HCT116 (cell line): ENCODE measurements around the gene SRGAP1. TPM values are rescaled to one million over a fixed set of nuclear protein-coding genes. Genes with fewer than 3 reads are reported as not detected.

ENCODE experiments used
- ATAC-seq: fragments of 200-7000 bp; cut with Tn5 transposase; 2 replicates; pipeline ENCODE4 v1.9.1; 2020; ENCODE audit warnings: mild to moderate bottlenecking, moderate library complexity
- BruUV-seq: library from RNA; stranded (reverse); fragments of 400-500 nt; replicated peaks from 2 replicates; lab custom pipeline; 2021; lab: Mats Ljungman, UMichigan
- CTCF ChIA-PET: fragments of 300-600 bp; sonication (Branson Sonifier 250); formaldehyde crosslinking; loops from one replicate; lab custom pipeline; 2021; ENCODE audit warnings: antibody characterized with exemption; lab: Charles Lee
- POLR2A ChIA-PET: fragments of 300-600, 350-600 bp; sonication (Branson Sonifier 250); formaldehyde crosslinking; loops from one replicate; lab custom pipeline; 2021; ENCODE audit warnings: antibody characterized with exemption; lab: Charles Lee
- RAD21 ChIA-PET, 2 experiments: fragments of 300-600 bp; sonication (Branson Sonifier 250); formaldehyde crosslinking; loops; one replicate each; lab custom pipeline; 2023; ENCODE audit warnings: low total read pairs in 2 of 2; ENCODE audit not compliant: uncharacterized antibody in 2 of 2, unreplicated experiment in 2 of 2, low non-redundant PET in 1 of 2; lab: Charles Lee
- DNase-seq: peaks from one replicate; pipeline ENCODE4 v3.0.0-alpha.2; 2010; ENCODE audit warnings: low read depth, low spot score
- H2AFZ ChIP-seq: fragments of 200-600 bp; shearing (Covaris generic), sonication (generic); 2 replicates; pipeline ENCODE4 v1.6.1; 2017; ENCODE audit warnings: low read depth, mixed run types, mixed read lengths, antibody characterized with exemption, low read length; ENCODE audit not compliant: poor library complexity, severe bottlenecking
- H3K27ac ChIP-seq: 2 replicates; pipeline ENCODE4 v1.5.1; 2012; ENCODE audit warnings: low read depth, low read length
- H3K27me3 ChIP-seq: fragments of 200-600 bp; sonication (generic); 2 replicates; pipeline ENCODE4 v1.6.1; 2016; ENCODE audit warnings: mixed run types, low read length, mixed read lengths; ENCODE audit not compliant: insufficient read depth
- H3K36me3 ChIP-seq, 2 experiments: fragments of 200-500 bp in 1 of 2; fragments of 200-600 bp in 1 of 2; sonication (Bioruptor generic) in 1 of 2; sonication (generic) in 1 of 2; 2 replicates each; pipeline versions ENCODE4 v1.5.1 to v1.6.1; 2014 to 2016; ENCODE audit warnings: low read length in 2 of 2, inconsistent platforms in 1 of 2, mixed read lengths in 1 of 2, mixed run types in 1 of 2; ENCODE audit not compliant: insufficient read depth in 2 of 2, control insufficient read depth in 1 of 2
- H3K4me1 ChIP-seq, 2 experiments: fragments of 200-600 bp in 1 of 2; sonication (generic) in 1 of 2; 2 replicates each; pipeline versions ENCODE4 v1.5.1 to v1.6.1; 2012 to 2017; ENCODE audit warnings: low read length in 2 of 2, inconsistent platforms in 1 of 2, mild to moderate bottlenecking in 1 of 2, mixed read lengths in 1 of 2, mixed run types in 1 of 2, moderate library complexity in 1 of 2; ENCODE audit not compliant: insufficient read depth in 2 of 2, control insufficient read depth in 1 of 2
- H3K4me2 ChIP-seq: fragments of 200-600 bp; sonication (generic); 2 replicates; pipeline ENCODE4 v1.6.1; 2017; ENCODE audit warnings: mixed run types, low read length, mixed read lengths
- H3K4me3 ChIP-seq, 2 experiments: fragments of 200-600 bp in 1 of 2; sonication (generic) in 1 of 2; replicated peaks in 1 of 2; 2 replicates each; pipeline ENCODE4 v1.5.1; 2011 to 2016; ENCODE audit warnings: low read length in 2 of 2, control low read depth in 1 of 2, low read depth in 1 of 2, mild to moderate bottlenecking in 1 of 2, mixed read lengths in 1 of 2, mixed run types in 1 of 2
- H3K79me2 ChIP-seq: fragments of 200-600 bp; sonication (generic); 2 replicates; pipeline ENCODE4 v1.6.1; 2017; ENCODE audit warnings: mild to moderate bottlenecking, mixed run types, low read length, moderate library complexity, mixed read lengths; ENCODE audit not compliant: insufficient read depth
- H3K9ac ChIP-seq: fragments of 200-600 bp; sonication (generic); 2 replicates; pipeline ENCODE4 v1.6.1; 2016; ENCODE audit warnings: low read length, mixed read lengths
- H3K9me2 ChIP-seq: fragments of 200-600 bp; sonication (generic), shearing (Covaris generic); 2 replicates; pipeline ENCODE4 v1.6.1; 2017; ENCODE audit warnings: mixed run types, mild to moderate bottlenecking, moderate library complexity; ENCODE audit not compliant: insufficient read depth
- H3K9me3 ChIP-seq, 2 experiments: fragments of 200-500 bp in 1 of 2; fragments of 200-600 bp in 1 of 2; sonication (Bioruptor generic) in 1 of 2; sonication (generic) in 1 of 2; 2 replicates each; pipeline ENCODE4 v1.6.1; 2014 to 2017; ENCODE audit warnings: low read length in 2 of 2, mixed read lengths in 2 of 2, inconsistent platforms in 1 of 2, low read depth in 1 of 2, mild to moderate bottlenecking in 1 of 2, mixed run types in 1 of 2, moderate library complexity in 1 of 2; ENCODE audit not compliant: control insufficient read depth in 1 of 2, insufficient read depth in 1 of 2
- H4K20me1 ChIP-seq: fragments of 200-600 bp; sonication (generic), shearing (Covaris generic); 2 replicates; pipeline ENCODE4 v1.6.1; 2017; ENCODE audit warnings: mixed run types, mild to moderate bottlenecking, moderate library complexity; ENCODE audit not compliant: insufficient read depth
- ATF3 ChIP-seq: IDR thresholded peaks from 2 replicates; pipeline ENCODE4 v1.6.1; 2012
- CBX3 ChIP-seq: IDR thresholded peaks from 2 replicates; pipeline ENCODE4 v1.6.1; 2012; ENCODE audit warnings: low read depth
- CEBPB ChIP-seq: IDR thresholded peaks from 2 replicates; pipeline ENCODE4 v1.6.1; 2012; ENCODE audit warnings: low read depth
- CTCF ChIP-seq, 3 experiments: fragments of 200-600 bp in 1 of 3; sonication (generic) in 1 of 3; IDR thresholded peaks in 2 of 3; conservative IDR thresholded peaks in 1 of 3; 2 replicates each; pipeline ENCODE4 v1.5.1; 2012 to 2017; ENCODE audit warnings: low read depth in 2 of 3, low read length in 2 of 3, antibody characterized with exemption in 1 of 3, borderline replicate concordance in 1 of 3, control low read depth in 1 of 3, mild to moderate bottlenecking in 1 of 3, mixed read lengths in 1 of 3, mixed run types in 1 of 3, moderate library complexity in 1 of 3; ENCODE audit not compliant: insufficient read depth in 1 of 3
- EGR1 ChIP-seq: IDR thresholded peaks from 2 replicates; pipeline ENCODE4 v1.6.1; 2012; ENCODE audit warnings: low read depth
- ELF1 ChIP-seq: IDR thresholded peaks from 2 replicates; pipeline ENCODE4 v1.6.1; 2012; ENCODE audit warnings: low read depth, borderline replicate concordance
- EZH2 ChIP-seq: fragments of 200-600 bp; sonication (generic); IDR thresholded peaks from 2 replicates; pipeline ENCODE4 v1.6.1; 2017; ENCODE audit warnings: antibody characterized with exemption, mixed run types
- FOSL1 ChIP-seq: IDR thresholded peaks from 2 replicates; pipeline ENCODE4 v1.6.1; 2012; ENCODE audit warnings: low read depth
- JUND ChIP-seq: IDR thresholded peaks from 2 replicates; pipeline ENCODE4 v1.6.1; 2012
- MAX ChIP-seq: IDR thresholded peaks from 2 replicates; pipeline ENCODE4 v1.6.1; 2012
- POLR2A ChIP-seq: IDR thresholded peaks from 2 replicates; pipeline ENCODE4 v1.7.0; 2011; ENCODE audit warnings: borderline replicate concordance; ENCODE audit not compliant: insufficient read depth, insufficient read length; ENCODE audit errors: extremely low read depth
- POLR2AphosphoS5 ChIP-seq: IDR thresholded peaks from 2 replicates; pipeline ENCODE4 v1.6.1; 2011; ENCODE audit warnings: mild to moderate bottlenecking, low read depth, low read length, moderate library complexity
- REST ChIP-seq: IDR thresholded peaks from 2 replicates; pipeline ENCODE4 v1.6.1; 2012; ENCODE audit warnings: low read depth
- SP1 ChIP-seq: IDR thresholded peaks from 2 replicates; pipeline ENCODE4 v1.6.1; 2012; ENCODE audit warnings: low read depth
- SRF ChIP-seq: IDR thresholded peaks from 2 replicates; pipeline ENCODE4 v1.6.1; 2012; ENCODE audit warnings: low read depth
- TCF7L2 ChIP-seq: IDR thresholded peaks from 2 replicates; pipeline ENCODE4 v1.7.0; 2011; ENCODE audit warnings: borderline replicate concordance, inconsistent platforms; ENCODE audit not compliant: insufficient read depth, insufficient read length; ENCODE audit errors: extremely low read depth
- YY1 ChIP-seq: IDR thresholded peaks from 2 replicates; pipeline ENCODE4 v1.6.1; 2011; ENCODE audit warnings: low read length, low read depth, moderate library complexity, mild to moderate bottlenecking; ENCODE audit not compliant: insufficient replicate concordance; ENCODE audit errors: extremely low read depth
- ZBTB33 ChIP-seq: IDR thresholded peaks from 2 replicates; pipeline ENCODE4 v1.6.1; 2011; ENCODE audit warnings: mild to moderate bottlenecking, low read length, moderate library complexity; ENCODE audit not compliant: insufficient replicate concordance; ENCODE audit errors: extremely low read depth
- ZFX ChIP-seq: fragments of 450-650 bp; IDR thresholded peaks from 2 replicates; pipeline ENCODE4 v1.6.1; 2017
- ZNF274 ChIP-seq: fragments of 200-500 bp; sonication (Bioruptor generic); IDR thresholded peaks from 2 replicates; pipeline ENCODE4 v1.6.1; 2014; ENCODE audit warnings: mild to moderate bottlenecking, low read depth, low read length, inconsistent platforms
- intact Hi-C: fragments of 100-400 bp; cut with micrococcal nuclease; formaldehyde crosslinking; loops from 2 replicates; pipeline ENCODE4 v1.10.0; 2022
- total RNA-seq: library from RNA; stranded (reverse); gene quantifications from one replicate; pipeline ENCODE4 v1.2.1, GENCODE V29; 2021; ENCODE audit not compliant: unreplicated experiment

Gene SRGAP1
- total RNA-seq, 1 experiment from 2014 or later, result 16.6 TPM

GRCh38 chr12:63957496-63957895, 113.0 kb downstream of the SRGAP1 start:
- Histone ChIP-seq H3K9me3 (no peaks in the 10 kb centered on the region), H4K20me1 (no peaks in the 10 kb centered on the region), H3K9me2 (no peaks in the 10 kb centered on the region), H3K79me2 (peaks cover 8% of the 10 kb centered on the region), H3K27me3 (no peaks in the 10 kb centered on the region), H3K4me1 (no peaks in the 10 kb centered on the region), H2AFZ (no peak overlapping the region), H3K4me2 (no peak overlapping the region), H3K36me3 (no peaks in the 10 kb centered on the region), H3K9ac (no peak overlapping the region), H3K27ac (no peak overlapping the region), H3K4me3 (no peak overlapping the region)
- TF ChIP-seq FOSL1, result no peak
- no peak for TF ChIP-seq CBX3
- no peak for TF ChIP-seq TCF7L2
- TF ChIP-seq ZBTB33, result no peak
- no peak for TF ChIP-seq SP1
- TF ChIP-seq EZH2, result no peak
- no peak for TF ChIP-seq REST
- TF ChIP-seq ELF1, result no peak
- no peak for TF ChIP-seq CTCF (IDR thresholded peaks at IDR 0.05 in 2 of 3, conservative IDR thresholded peaks at IDR 0.05 in 1 of 3; ENCODE audit: borderline replicate concordance in 1 of 3, insufficient read depth in 1 of 3, low read depth in 2 of 3, low read length in 2 of 3)
- no peak for TF ChIP-seq POLR2A
- TF ChIP-seq EGR1, result no peak
- no peak for TF ChIP-seq ZFX
- no peak for TF ChIP-seq MAX
- no peak for TF ChIP-seq JUND
- TF ChIP-seq ZNF274, result no peak
- no peak for TF ChIP-seq CEBPB
- TF ChIP-seq ATF3, result no peak
- TF ChIP-seq POLR2AphosphoS5, result no peak
- no peak for TF ChIP-seq SRF
- TF ChIP-seq YY1, result no peak
- ATAC-seq, result no peak
- DNase-seq, result no peak
- no TSS peak for BruUV-seq
- ChIA-PET RAD21 (no interaction called here), CTCF (no interaction called here), POLR2A (no interaction called here)
- intact Hi-C loops, result no loop called here
